Bronchial epithelial cell (primary cell): ENCODE measurements around the gene NSRP1. TPM values are rescaled to one million over a fixed set of nuclear protein-coding genes. Genes with fewer than 3 reads are reported as not detected.

Experiments used
- DNase-seq: peaks from one replicate; pipeline ENCODE4 v3.0.0-alpha.2; 2010; ENCODE audit warnings: low read depth
- FAIRE-seq: peaks from 2 replicates; lab custom pipeline; 2011; peaks lifted over from hg19 to GRCh38; lab: Jason Lieb, UNC
- H3K27me3 ChIP-seq: 2 replicates; pipeline ENCODE4 v1.5.1; 2011; ENCODE audit warnings: low read length; ENCODE audit not compliant: control insufficient read depth, insufficient read depth
- H3K36me3 ChIP-seq: 2 replicates; pipeline ENCODE4 v1.5.1; 2011; ENCODE audit warnings: low read length; ENCODE audit not compliant: control insufficient read depth, insufficient read depth
- H3K4me3 ChIP-seq: 2 replicates; pipeline ENCODE4 v1.5.1; 2011; ENCODE audit warnings: mild to moderate bottlenecking, low read depth, low read length, control low read depth
- total RNA-seq: library from RNA; depleted of rRNA; stranded (reverse); fragments of >200 nt; gene quantifications from 2 replicates; pipeline ENCODE4 v1.2.1, GENCODE V29; 2014
- TF ChIP-seq, protein P1 (sequence below): IDR thresholded peaks from 2 replicates; pipeline ENCODE4 v1.5.1; 2011; ENCODE audit warnings: mild to moderate bottlenecking, moderate library complexity, low read length, control low read depth, inconsistent platforms; ENCODE audit not compliant: insufficient read depth, severe bottlenecking

The NSRP1 gene
- total RNA-seq, 1 donor from 2014 or later, result 8.7 TPM

DNA sequence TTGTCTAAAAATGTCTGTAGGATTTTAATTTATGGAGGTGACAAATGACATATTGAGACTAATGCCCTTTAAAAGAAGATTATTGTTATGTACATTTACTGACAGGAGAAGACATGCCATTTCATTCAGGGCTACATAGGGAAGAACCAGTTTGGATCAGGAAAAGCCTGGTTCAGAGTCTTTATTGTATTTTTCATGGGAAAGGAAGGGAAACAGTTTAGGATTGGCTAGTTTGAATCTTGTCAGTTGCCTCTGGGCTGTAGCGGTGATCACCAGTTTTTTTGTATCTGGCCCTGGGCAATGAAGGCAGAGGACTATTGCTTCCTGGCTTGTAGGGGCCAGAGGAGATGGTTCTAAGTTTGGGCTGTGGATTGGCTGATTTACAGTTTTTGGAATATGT, 31.8 kb downstream of the NSRP1 start:
- Histone ChIP-seq H3K27me3 (no peaks in the 10 kb centered on the region), H3K4me3 (no peak overlapping the region), H3K36me3 (no peaks in the 10 kb centered on the region)
- DNase-seq (no peak), FAIRE-seq (no peak)
- TF ChIP-seq, protein P1, sequence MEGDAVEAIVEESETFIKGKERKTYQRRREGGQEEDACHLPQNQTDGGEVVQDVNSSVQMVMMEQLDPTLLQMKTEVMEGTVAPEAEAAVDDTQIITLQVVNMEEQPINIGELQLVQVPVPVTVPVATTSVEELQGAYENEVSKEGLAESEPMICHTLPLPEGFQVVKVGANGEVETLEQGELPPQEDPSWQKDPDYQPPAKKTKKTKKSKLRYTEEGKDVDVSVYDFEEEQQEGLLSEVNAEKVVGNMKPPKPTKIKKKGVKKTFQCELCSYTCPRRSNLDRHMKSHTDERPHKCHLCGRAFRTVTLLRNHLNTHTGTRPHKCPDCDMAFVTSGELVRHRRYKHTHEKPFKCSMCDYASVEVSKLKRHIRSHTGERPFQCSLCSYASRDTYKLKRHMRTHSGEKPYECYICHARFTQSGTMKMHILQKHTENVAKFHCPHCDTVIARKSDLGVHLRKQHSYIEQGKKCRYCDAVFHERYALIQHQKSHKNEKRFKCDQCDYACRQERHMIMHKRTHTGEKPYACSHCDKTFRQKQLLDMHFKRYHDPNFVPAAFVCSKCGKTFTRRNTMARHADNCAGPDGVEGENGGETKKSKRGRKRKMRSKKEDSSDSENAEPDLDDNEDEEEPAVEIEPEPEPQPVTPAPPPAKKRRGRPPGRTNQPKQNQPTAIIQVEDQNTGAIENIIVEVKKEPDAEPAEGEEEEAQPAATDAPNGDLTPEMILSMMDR, result no peak

DNA sequence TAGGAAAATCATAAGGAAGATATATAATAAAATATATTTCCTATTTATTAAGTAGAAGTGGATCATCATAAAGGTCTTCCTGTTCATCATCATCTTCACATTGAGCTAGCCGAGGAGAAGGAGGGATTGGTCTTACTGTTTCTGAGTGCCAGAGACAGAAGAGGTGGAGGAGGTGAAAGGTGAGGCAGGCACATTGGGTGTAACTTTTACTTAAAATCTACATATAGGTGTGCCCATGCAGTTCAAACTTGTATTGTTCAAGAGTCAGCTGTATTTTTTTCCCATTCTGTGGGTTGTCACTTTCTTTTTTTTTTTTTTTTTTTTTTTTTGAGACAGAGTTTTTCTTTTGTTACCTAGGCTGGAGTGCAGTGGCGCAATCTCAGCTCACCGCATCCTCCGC, 34.9 kb downstream of the NSRP1 start:
- Histone ChIP-seq H3K36me3 (no peaks in the 10 kb centered on the region), H3K4me3 (no peak overlapping the region), H3K27me3 (no peaks in the 10 kb centered on the region)
- TF ChIP-seq, protein P1, result no peak
- FAIRE-seq (no peak), DNase-seq (no peak)

DNA sequence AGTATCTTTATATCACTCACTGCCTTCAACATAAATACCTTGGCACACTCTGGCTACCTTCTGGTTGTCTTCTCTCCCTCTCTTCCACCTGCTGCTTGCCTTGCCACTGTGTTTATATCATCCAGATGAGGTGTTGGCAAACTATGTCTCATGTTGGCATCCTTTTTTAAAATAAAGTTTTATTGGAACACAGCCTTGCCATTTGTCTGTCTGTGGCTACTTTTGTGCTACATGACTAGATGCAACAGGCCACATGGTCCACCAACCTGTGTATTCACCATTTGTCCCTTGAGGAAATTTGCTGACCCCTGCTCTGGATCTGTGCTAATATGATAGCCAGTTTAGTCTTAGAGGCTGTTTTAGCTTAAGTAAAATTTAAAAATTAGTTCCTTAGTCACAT, 36.8 kb downstream of the NSRP1 start:
- no peak overlapping the region for H3K4me3 ChIP-seq
- FAIRE-seq, result no peak
- no peaks in the 10 kb centered on the region for H3K27me3 ChIP-seq
- TF ChIP-seq, protein P1, result no peak
- no peak for DNase-seq
- no peaks in the 10 kb centered on the region for H3K36me3 ChIP-seq

DNA sequence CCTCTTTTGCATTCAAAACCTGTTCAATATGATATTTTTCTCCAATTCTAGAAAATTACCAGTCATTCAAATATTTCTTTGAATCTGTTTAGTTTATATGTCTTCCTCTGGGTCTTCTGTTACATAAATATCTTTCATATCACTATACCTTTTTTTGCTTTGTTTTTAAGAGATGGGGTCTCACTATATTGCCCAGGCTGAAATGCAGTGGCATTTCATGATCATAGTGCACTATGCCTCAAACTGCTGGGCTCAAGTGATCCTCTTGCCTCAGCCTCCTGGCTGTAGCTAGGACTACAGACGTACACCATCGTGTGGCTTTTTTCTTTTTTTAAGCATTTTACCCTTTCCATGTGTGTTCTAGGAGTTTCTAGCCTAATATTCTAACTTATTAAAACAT, 38.8 kb downstream of the NSRP1 start:
- FAIRE-seq, result no peak
- DNase-seq, result no peak
- no peaks in the 10 kb centered on the region for H3K36me3 ChIP-seq
- H3K27me3 ChIP-seq, result no peaks in the 10 kb centered on the region
- no peak overlapping the region for H3K4me3 ChIP-seq
- TF ChIP-seq, protein P1, result no peak

DNA sequence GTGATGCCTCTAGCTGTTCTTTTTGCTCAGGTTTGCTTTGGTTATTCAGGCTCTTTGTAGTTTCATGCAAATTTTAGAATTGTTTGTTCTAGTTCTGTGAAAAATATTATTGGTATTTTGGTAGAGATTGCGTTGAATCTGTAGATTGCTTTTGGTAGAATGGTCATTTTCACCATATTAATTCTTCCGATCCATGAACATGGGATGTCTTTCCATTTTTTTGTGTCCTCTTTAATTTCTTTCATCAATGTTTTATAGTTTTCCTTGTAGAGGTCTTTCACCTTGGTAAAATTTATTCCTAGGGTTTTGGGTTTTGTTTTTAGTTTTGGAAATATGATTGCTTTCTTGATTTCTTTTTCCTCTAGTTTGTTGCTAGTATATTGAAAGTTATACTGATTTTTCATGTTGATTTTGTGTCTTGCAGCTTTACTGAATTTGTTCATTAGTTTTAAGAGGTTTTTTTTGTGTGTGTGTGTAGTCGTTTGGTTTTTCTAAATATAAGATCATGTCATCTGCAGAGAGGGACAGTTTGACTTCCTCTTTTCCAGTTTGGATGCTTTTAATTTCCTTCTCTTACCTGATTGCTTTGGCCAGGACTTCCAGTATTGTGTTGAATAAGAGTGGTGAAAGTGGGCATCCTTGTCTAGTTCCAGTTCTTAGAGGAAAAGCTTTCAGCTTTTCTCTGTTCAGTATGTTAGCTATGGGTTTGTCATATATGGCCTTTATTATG, 42.4 kb downstream of the NSRP1 start:
- H3K4me3 ChIP-seq, result no peak overlapping the region
- TF ChIP-seq, protein P1, result no peak
- H3K36me3 ChIP-seq, result no peaks in the 10 kb centered on the region
- H3K27me3 ChIP-seq, result no peaks in the 10 kb centered on the region
- no peak for DNase-seq
- no peak for FAIRE-seq
